ENCODE measurements around the gene KCNQ1OT1. TPM values are rescaled to one million over a fixed set of nuclear protein-coding genes. Genes with fewer than 3 reads are reported as not detected.

The KCNQ1OT1 gene
- total RNA-seq, 1 experiment from 2014 or later = 1.3 TPM

GRCh38 chr11:2580061-2580421, 119.8 kb downstream of the KCNQ1OT1 start:
- CTCF ChIA-PET = no interaction called here
- TF ChIP-seq CTCF (IDR thresholded peaks at IDR 0.05; ENCODE audit: unreplicated experiment) = no peak
- Mint-ChIP-seq H3K4me3 (ENCODE audit: low read depth, unreplicated experiment) (no peak overlapping the region), H3K27me3 (ENCODE audit: unreplicated experiment) (no peaks in the 10 kb centered on the region), H3K9me3 (ENCODE audit: low read depth, unreplicated experiment) (no peaks in the 10 kb centered on the region), H3K27ac (ENCODE audit: unreplicated experiment) (no peak overlapping the region), H3K36me3 (ENCODE audit: insufficient read depth, unreplicated experiment) (no peaks in the 10 kb centered on the region), H3K4me1 (ENCODE audit: low read depth, unreplicated experiment) (no peaks in the 10 kb centered on the region)
- DNase-seq = no peak
- intact Hi-C loops (cut with micrococcal nuclease; ENCODE audit: unreplicated experiment) = no loop called here
- no TSS peak for BruUV-seq (replicated peaks)

DNA sequence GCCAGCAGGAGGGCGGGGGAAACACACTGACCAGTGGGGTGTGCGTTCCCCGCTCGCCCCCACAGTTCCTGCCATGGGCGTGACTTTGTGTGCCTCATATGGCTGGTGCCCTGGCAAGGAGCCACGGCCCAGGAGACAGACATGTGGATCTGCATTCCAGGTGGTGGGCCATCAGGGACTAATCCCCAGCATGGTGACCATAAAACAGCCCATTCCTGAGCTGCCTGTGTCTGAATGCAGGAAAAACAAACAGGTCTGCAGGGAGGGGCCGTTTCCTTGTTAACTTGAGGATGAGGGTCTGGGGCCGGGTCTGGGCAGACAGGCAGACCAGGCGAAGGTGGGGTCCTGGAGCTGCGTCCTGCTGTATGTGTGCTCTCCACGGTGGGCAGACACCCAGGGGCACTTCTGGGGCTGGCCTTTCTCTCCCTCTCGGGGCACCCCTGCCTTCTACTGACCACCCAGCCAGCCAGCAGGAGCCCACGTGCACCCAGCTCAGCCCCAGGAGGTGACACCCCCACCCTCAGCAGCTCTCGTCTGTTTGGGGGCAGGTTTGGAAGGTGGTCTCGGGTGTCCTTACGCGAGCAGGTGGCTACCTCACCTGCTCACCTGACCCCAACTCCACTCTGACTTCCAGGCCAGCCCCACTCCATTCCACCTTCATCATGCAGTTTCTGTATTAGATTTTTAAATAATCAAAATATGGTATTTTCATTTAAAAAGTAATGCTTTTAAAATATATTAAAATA, 120.3 kb downstream of the KCNQ1OT1 start:
- Mint-ChIP-seq H3K27me3 (ENCODE audit: unreplicated experiment) (no peaks in the 10 kb centered on the region), H3K27ac (ENCODE audit: unreplicated experiment) (no peak overlapping the region), H3K36me3 (ENCODE audit: insufficient read depth, unreplicated experiment) (no peaks in the 10 kb centered on the region), H3K4me3 (ENCODE audit: low read depth, unreplicated experiment) (no peak overlapping the region), H3K9me3 (ENCODE audit: low read depth, unreplicated experiment) (no peaks in the 10 kb centered on the region), H3K4me1 (ENCODE audit: low read depth, unreplicated experiment) (no peaks in the 10 kb centered on the region)
- no peak for DNase-seq
- BruUV-seq (replicated peaks) = no TSS peak
- TF ChIP-seq CTCF (IDR thresholded peaks at IDR 0.05; ENCODE audit: unreplicated experiment) = no peak
- intact Hi-C loops (cut with micrococcal nuclease; ENCODE audit: unreplicated experiment) = no loop called here
- CTCF ChIA-PET = interaction anchor here (0.6 kb wide), 1 partner anchor 377 kb away, joined by 4 read pairs; no protein-coding TSS in a partner anchor

DNA sequence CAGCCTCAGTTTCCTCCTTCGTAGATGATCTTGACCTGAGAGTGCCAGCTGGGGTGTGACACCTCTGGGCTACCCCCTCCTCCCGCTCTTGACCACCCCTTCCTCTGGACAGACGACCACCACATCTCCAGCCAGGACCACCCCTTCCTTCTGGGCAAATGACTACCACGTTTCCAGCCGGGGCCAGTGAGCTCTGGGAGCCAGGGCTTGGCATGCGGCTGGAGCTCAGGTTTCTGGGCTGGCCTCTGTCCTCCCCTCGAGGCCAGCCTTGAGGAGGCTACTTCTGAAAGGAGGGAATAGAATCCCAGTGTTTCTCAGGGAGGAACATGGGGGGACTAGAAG, 120.9 kb downstream of the KCNQ1OT1 start:
- no peak for TF ChIP-seq CTCF (IDR thresholded peaks at IDR 0.05; ENCODE audit: unreplicated experiment)
- Mint-ChIP-seq H3K9me3 (ENCODE audit: low read depth, unreplicated experiment) (no peaks in the 10 kb centered on the region), H3K27ac (ENCODE audit: unreplicated experiment) (no peak overlapping the region), H3K27me3 (ENCODE audit: unreplicated experiment) (no peaks in the 10 kb centered on the region), H3K36me3 (ENCODE audit: insufficient read depth, unreplicated experiment) (no peaks in the 10 kb centered on the region), H3K4me1 (ENCODE audit: low read depth, unreplicated experiment) (no peaks in the 10 kb centered on the region), H3K4me3 (ENCODE audit: low read depth, unreplicated experiment) (no peak overlapping the region)
- intact Hi-C loops (cut with micrococcal nuclease; ENCODE audit: unreplicated experiment) = no loop called here
- no peak for DNase-seq
- CTCF ChIA-PET = interaction anchor here (0.6 kb wide), 1 partner anchor 376 kb away, joined by 4 read pairs; no protein-coding TSS in a partner anchor
- no TSS peak for BruUV-seq (replicated peaks)

- Mint-ChIP-seq H3K36me3 (ENCODE audit: insufficient read depth, unreplicated experiment) (no peaks in the 10 kb centered on the region), H3K27me3 (ENCODE audit: unreplicated experiment) (no peaks in the 10 kb centered on the region), H3K4me1 (ENCODE audit: low read depth, unreplicated experiment) (no peaks in the 10 kb centered on the region), H3K27ac (ENCODE audit: unreplicated experiment) (no peak overlapping the region), H3K4me3 (ENCODE audit: low read depth, unreplicated experiment) (no peak overlapping the region), H3K9me3 (ENCODE audit: low read depth, unreplicated experiment) (no peaks in the 10 kb centered on the region)
- no peak for TF ChIP-seq CTCF (IDR thresholded peaks at IDR 0.05; ENCODE audit: unreplicated experiment)
- BruUV-seq (replicated peaks) = no TSS peak
- no peak for DNase-seq
- intact Hi-C loops (cut with micrococcal nuclease; ENCODE audit: unreplicated experiment) = no loop called here
- CTCF ChIA-PET = no interaction called here
These were observed 121.5 kb downstream of the KCNQ1OT1 start for GRCh38 chr11:2577991-2578928.

All from Calu3 (cell line).